Central memory CD4-positive, alpha-beta T cell (primary cell): Measurements from ENCODE around the gene RCBTB1.
A peak's percentile ranks its signal among the peaks of the same experiment; 100 is the strongest.
"Not testable (repeated sequence)": the region's sequence is repeated elsewhere in the genome, so short reads cannot be mapped to it uniquely, and the experiment has no call there.

Experiments
- DNase-seq: peaks from one replicate; pipeline ENCODE4 v3.0.0; 2022

Gene RCBTB1

DNA sequence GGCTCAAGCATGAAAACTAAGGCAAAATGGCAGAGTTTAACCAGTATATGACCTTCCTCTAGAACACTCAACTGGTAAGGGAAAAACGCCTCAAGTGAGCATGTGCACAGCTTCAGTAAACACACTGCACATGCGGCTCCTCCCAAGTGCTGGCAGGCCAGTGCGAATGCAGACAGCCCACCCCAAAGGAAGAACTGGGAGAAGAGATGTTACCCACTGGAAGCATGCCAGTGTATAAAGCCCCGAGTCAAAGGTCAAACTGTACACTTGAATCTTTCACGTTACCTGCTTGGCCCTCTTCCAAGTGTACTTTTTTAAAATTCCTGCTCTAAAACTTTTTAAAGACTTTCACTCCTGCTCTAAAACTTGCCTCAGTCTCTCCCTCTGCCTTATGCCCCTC lies 19.2 kb upstream of the RCBTB1 start:
- DNase-seq: no peak

DNA sequence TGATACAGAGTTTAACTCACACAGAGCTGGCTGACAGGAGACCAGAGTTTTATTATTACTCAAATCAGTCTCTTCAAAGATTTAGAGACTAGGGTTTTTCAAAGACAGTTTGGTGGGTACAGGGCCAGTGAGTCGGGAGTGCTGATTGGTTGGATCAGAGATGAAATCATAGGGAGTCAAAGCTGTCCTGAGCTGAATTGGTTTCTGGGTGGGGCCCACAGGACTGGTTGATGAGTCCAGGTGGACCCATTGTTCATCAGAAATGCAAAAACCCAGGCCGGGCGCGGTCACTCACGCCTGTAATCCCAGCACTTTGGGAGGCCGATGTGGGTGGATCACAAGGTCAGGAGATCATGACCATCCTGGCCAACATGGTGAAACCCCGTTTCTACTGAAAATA lies 17.3 kb upstream of the RCBTB1 start:
- DNase-seq: not testable (repeated sequence)

- no peak for DNase-seq
Measured at GRCh38 chr13:49602005-49602404, 16.6 kb upstream of the RCBTB1 start.

GRCh38 chr13:49597043-49597641 lies 11.8 kb upstream of the RCBTB1 start:
- DNase-seq: no peak

- DNase-seq: no peak
Measured at GRCh38 chr13:49596221-49596620, 10.9 kb upstream of the RCBTB1 start.

DNA sequence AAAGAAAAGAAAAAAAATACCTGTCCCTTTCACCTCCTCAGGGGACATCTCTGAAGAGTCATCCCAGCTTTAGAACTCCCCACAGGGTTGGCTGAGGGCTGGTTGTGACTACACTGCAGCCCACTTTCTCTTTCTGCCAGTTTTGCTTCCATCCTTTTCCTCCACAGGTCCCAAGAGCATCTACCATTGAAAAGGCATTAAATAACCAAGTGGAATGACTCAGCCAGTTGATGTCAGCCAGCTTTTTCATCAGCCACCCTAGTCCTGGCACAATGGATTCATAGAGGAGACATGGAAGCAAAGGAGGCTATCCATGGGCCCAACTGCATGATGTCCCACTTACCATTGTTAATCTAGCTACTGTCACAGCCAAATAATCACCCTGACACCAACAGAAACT lies 9.2 kb upstream of the RCBTB1 start:
- DNase-seq: no peak

- DNase-seq: not testable (repeated sequence)
Measured at GRCh38 chr13:49593876-49594275, 8.5 kb upstream of the RCBTB1 start.

GRCh38 chr13:49590714-49591113 lies 5.4 kb upstream of the RCBTB1 start:
- DNase-seq: not testable (repeated sequence)

GRCh38 chr13:49587311-49587847 lies 2.0 kb upstream of the RCBTB1 start:
- no peak for DNase-seq

DNA sequence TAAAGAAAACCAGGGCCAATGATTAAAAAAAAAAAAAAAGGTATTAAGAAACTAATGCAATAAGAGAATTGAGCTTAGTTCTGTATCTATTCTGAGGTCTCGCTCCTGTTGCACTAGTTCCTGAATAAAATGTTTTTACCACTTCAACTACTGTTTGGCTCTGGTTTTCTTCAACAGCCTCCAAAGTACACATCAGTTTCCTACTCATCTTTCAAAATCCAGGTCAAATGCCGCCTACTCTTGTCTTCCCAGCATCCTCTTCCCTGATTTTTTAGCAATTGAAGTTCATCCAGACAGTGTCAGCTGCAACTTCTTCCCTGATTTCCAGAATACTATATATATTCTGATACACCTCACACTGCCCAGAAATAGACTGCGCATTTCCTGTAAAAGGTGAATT lies 1.4 kb upstream of the RCBTB1 start:
- no peak for DNase-seq

- peak; percentile 6 for DNase-seq
Measured at GRCh38 chr13:49584771-49585182, 581 bp downstream of the RCBTB1 start.

GRCh38 chr13:49580980-49581680 lies 4.2 kb downstream of the RCBTB1 start:
- DNase-seq: no peak

DNA sequence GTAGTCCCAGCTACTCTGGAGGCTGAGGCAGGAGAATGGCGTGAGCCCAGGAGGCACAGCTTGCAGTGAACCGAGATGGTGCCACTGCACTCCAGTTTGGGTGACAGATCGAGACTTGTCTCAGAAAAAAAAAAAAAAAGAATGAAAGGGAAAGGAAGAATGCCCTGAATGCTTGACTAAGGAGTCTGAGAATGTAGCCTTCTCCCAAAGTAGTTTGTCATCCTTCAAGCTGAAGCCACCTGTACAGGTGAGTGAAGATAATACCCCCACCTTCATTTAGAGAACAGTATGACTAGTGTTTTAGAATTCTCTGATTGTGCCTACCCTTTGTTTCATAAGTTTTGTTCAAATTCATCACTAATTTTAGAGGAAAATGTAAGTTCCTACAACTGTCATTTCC lies 5.9 kb downstream of the RCBTB1 start:
- DNase-seq: no peak

DNA sequence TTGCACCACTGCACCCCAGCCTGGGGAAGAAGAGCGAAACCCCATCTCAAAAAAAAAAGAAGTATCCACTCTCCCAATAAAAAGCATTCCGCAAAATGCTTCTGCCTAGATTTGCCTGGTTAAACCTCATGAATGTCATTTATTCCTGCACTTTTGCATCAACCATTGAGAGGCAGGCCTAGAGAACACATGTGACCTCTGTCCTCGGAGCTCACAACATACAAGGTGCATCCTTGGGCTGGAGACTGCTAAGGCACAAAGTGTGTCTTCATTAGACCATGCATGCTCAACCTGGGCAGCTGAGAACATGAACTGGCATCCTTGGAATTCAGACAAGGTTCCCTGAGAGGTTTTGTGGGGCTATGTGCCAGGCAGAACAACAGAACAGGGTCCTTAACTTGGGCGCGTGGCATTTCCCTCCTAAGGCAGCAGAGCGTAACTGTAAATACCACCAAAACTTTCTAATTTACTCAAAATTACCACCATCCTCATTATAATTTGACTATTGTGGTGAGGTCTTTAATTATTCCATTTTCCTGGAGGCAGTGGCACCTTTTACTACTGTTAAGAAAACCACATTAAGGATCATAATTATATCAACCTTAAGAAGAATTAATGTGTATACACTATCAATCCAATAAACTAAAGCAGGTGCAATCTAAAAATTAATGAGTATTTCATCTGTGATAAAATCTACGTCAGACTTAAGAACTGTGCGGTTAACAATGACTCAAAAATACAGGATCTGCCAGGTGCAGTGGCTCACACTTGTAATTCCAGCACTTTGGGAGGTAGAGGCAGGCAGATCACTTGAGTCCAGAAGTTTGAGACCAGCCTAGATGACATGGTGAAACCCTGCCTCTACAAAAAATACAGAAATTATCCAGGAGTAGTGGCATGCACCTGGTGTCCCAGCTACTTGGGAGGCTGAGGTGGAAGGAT lies 13.8 kb downstream of the RCBTB1 start:
- DNase-seq: no peak

- peak; percentile 16 for DNase-seq
Measured at GRCh38 chr13:49569993-49570689, 15.2 kb downstream of the RCBTB1 start.

DNA sequence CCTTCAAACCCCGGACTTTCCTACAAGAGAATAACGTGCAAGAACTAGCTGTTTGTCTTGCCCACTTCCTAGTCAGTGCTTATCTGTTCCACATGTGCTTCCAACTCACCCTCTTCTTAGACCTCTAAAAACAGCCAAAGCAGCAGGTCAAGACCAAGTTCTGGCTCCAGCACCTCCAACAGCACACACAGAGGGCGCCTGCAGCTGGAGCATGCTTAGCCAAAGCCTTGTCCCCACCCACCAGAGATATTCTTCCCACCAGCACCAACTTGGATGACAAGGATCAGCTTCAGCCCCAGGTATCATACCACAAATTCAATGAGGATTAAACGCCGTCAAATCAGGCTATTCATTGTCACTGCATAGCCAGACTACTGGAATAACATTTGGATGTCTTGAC lies 17.9 kb downstream of the RCBTB1 start:
- DNase-seq: no peak

GRCh38 chr13:49566461-49566860 lies 18.9 kb downstream of the RCBTB1 start:
- DNase-seq: no peak

- not testable (repeated sequence) for DNase-seq
Measured at GRCh38 chr13:49565461-49565860, 19.9 kb downstream of the RCBTB1 start.

DNA sequence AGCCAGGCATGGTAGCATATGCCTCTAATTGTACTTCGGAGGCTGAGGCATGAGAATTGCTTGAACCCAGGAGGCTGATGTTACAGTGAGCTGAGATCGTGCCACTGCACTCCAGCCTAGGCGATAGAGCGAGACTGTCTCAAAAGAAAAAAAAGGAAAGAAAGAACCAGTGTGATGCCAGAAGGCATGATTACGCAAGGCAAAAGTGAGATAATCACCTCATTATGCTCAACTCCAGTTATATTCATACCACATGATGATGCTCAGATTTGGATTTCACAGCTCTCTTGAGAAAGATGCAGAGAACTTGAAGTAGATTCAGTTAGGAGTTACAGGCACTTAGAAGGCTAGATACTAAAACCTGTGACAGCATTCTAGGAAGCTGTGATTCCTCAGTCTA lies 21.8 kb downstream of the RCBTB1 start:
- DNase-seq: no peak

GRCh38 chr13:49561062-49561410 lies 24.3 kb downstream of the RCBTB1 start:
- DNase-seq: no peak

- no peak for DNase-seq
Measured at GRCh38 chr13:49560270-49561061, 24.9 kb downstream of the RCBTB1 start.

DNA sequence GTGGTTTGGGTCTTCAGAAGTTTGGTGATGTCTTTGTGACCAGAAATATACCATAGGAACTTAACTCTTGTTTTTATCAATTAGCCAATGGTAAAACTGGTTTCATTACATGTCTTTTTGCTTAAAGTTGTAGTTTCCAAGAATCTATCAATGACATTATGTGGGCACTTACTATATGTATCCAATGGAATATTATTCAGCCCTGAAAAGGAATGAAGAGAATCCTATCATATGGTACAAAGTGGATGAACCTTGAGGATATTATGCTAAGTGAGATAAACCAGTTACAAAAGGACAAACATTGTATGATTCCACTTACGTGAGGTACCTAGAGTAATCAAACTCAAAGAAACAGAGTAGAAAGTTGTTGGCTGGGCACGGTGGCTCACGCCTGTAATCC lies 26.4 kb downstream of the RCBTB1 start:
- no peak for DNase-seq
